Hepatocyte (in vitro differentiated cells): ENCODE measurements around the gene LILRA5.

Experiments
- EZH2 ChIP-seq: fragments of 200-600 bp; sonication (generic); IDR thresholded peaks from 2 replicates; pipeline ENCODE4 v1.6.1; 2016; ENCODE audit warnings: antibody characterized with exemption, mild to moderate bottlenecking, borderline replicate concordance
- TF ChIP-seq, protein P1 (sequence below): fragments of 200-600 bp; sonication (generic); IDR thresholded peaks from 2 replicates; pipeline ENCODE4 v1.5.1; 2016; ENCODE audit warnings: antibody characterized with exemption, mild to moderate bottlenecking; ENCODE audit not compliant: poor library complexity

DNA sequence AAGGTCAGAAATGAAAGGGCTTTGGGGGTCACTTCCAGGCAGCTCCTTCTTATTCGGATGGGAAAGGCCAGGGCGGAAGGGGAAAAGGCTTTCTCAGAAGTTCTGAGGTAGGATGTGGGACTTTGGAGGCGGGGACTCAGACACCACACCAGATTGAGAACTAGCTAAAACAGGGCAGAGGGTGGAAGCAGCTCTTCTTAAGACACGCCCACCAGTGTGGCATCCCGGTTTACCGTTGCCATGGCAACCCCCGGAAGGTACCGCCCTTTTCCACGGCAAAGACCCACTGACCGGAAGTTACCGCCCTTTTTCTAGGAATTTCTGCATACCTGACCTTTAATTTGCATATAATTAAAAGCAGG, 3.8 kb upstream of the LILRA5 start:
- TF ChIP-seq, protein P1, sequence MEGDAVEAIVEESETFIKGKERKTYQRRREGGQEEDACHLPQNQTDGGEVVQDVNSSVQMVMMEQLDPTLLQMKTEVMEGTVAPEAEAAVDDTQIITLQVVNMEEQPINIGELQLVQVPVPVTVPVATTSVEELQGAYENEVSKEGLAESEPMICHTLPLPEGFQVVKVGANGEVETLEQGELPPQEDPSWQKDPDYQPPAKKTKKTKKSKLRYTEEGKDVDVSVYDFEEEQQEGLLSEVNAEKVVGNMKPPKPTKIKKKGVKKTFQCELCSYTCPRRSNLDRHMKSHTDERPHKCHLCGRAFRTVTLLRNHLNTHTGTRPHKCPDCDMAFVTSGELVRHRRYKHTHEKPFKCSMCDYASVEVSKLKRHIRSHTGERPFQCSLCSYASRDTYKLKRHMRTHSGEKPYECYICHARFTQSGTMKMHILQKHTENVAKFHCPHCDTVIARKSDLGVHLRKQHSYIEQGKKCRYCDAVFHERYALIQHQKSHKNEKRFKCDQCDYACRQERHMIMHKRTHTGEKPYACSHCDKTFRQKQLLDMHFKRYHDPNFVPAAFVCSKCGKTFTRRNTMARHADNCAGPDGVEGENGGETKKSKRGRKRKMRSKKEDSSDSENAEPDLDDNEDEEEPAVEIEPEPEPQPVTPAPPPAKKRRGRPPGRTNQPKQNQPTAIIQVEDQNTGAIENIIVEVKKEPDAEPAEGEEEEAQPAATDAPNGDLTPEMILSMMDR = no peak
- no peak for TF ChIP-seq EZH2
